Neural cell (in vitro differentiated cells): ENCODE measurements around the gene IRX3. TPM values are rescaled to one million over a fixed set of nuclear protein-coding genes. Genes with fewer than 3 reads are reported as not detected.

Experiments used
- H2AFZ ChIP-seq: fragments of 200-600, 300-800 bp; sonication (generic), shearing (Covaris generic); 2 replicates; pipeline ENCODE4 v1.6.0; 2014; ENCODE audit warnings: low read depth, mild to moderate bottlenecking, antibody characterized with exemption, low read length, moderate library complexity
- H3F3A ChIP-seq: fragments of 200-600 bp; shearing (Covaris generic); 2 replicates; pipeline ENCODE4 v1.6.1; 2016; ENCODE audit warnings: mild to moderate bottlenecking, moderate library complexity, mixed read lengths, antibody characterized with exemption, low read length; ENCODE audit not compliant: insufficient read depth, poor library complexity, severe bottlenecking
- H3K27ac ChIP-seq: fragments of 200-600, 300-800 bp; sonication (generic), shearing (Covaris generic); 2 replicates; pipeline ENCODE4 v1.5.1; 2014; ENCODE audit warnings: mild to moderate bottlenecking, low read length, moderate library complexity
- H3K27me3 ChIP-seq: fragments of 300-800, 200-600 bp; sonication (generic), shearing (Covaris generic); 2 replicates; pipeline ENCODE4 v1.6.0; 2014; ENCODE audit warnings: mild to moderate bottlenecking, low read depth, low read length, moderate library complexity; ENCODE audit not compliant: insufficient read depth
- H3K36me3 ChIP-seq: fragments of 300-800, 200-600 bp; sonication (generic), shearing (Covaris generic); 2 replicates; pipeline ENCODE4 v1.5.1; 2014; ENCODE audit warnings: mild to moderate bottlenecking, antibody characterized with exemption, low read length, moderate library complexity; ENCODE audit not compliant: insufficient read depth
- H3K4me2 ChIP-seq: fragments of 300-800, 200-600 bp; sonication (generic), shearing (Covaris generic); 2 replicates; pipeline ENCODE4 v1.6.0; 2014; ENCODE audit warnings: mild to moderate bottlenecking, low read length
- H3K4me3 ChIP-seq: fragments of 300-800, 200-600 bp; sonication (generic), shearing (Covaris generic); 2 replicates; pipeline ENCODE4 v1.5.1; 2014; ENCODE audit warnings: mild to moderate bottlenecking, low read length, moderate library complexity
- H3K79me2 ChIP-seq: fragments of 200-600 bp; shearing (Covaris generic); replicated peaks from 2 replicates; pipeline ENCODE4 v1.6.0; 2014; ENCODE audit warnings: mild to moderate bottlenecking, low read length, moderate library complexity; ENCODE audit not compliant: insufficient read depth
- H3K9ac ChIP-seq: fragments of 300-800, 200-600 bp; sonication (generic), shearing (Covaris generic); 2 replicates; pipeline ENCODE4 v1.6.1; 2016; ENCODE audit warnings: mild to moderate bottlenecking, low read length, mixed read lengths
- H3K9me2 ChIP-seq: fragments of 200-600 bp; shearing (Covaris generic); 2 replicates; pipeline ENCODE4 v1.6.1; 2016; ENCODE audit warnings: mild to moderate bottlenecking, low read length, mixed read lengths; ENCODE audit not compliant: insufficient read depth
- H3K9me3 ChIP-seq: fragments of 200-600, 300-800 bp; sonication (generic), shearing (Covaris generic); 2 replicates; pipeline ENCODE4 v1.6.1; 2016; ENCODE audit warnings: mild to moderate bottlenecking, mixed run types, low read length, moderate library complexity, mixed read lengths
- H4K20me1 ChIP-seq: fragments of 200-600 bp; shearing (Covaris generic); 2 replicates; pipeline ENCODE4 v1.6.1; 2016; ENCODE audit warnings: mild to moderate bottlenecking, mixed run types; ENCODE audit not compliant: insufficient read depth
- EP300 ChIP-seq: fragments of 450-650 bp; conservative IDR thresholded peaks from 2 replicates; pipeline ENCODE4 v1.6.1; 2014; ENCODE audit warnings: antibody characterized with exemption, mild to moderate bottlenecking, moderate library complexity; ENCODE audit not compliant: poor library complexity, severe bottlenecking
- EZH2 ChIP-seq: fragments of 200-600, 300-800 bp; shearing (Covaris generic), sonication (generic); IDR thresholded peaks from 2 replicates; pipeline ENCODE4 v1.6.1; 2014; ENCODE audit warnings: antibody characterized with exemption, low read length, borderline replicate concordance, mild to moderate bottlenecking; ENCODE audit not compliant: insufficient read depth, poor library complexity, severe bottlenecking
- MXI1 ChIP-seq: fragments of 450-650 bp; conservative IDR thresholded peaks from 2 replicates; pipeline ENCODE4 v1.6.1; 2014; ENCODE audit warnings: antibody characterized with exemption, mild to moderate bottlenecking; ENCODE audit not compliant: poor library complexity, severe bottlenecking
- POLR2AphosphoS5 ChIP-seq: IDR thresholded peaks from 2 replicates; pipeline ENCODE4 v1.6.1; 2012
- RAD21 ChIP-seq: fragments of 450-650 bp; conservative IDR thresholded peaks from 2 replicates; pipeline ENCODE4 v1.6.1; 2014; ENCODE audit warnings: antibody characterized with exemption, mild to moderate bottlenecking, moderate library complexity
- SMC3 ChIP-seq: fragments of 450-650 bp; conservative IDR thresholded peaks from 2 replicates; pipeline ENCODE4 v1.6.1; 2014; ENCODE audit warnings: antibody characterized with exemption, mild to moderate bottlenecking, moderate library complexity; ENCODE audit not compliant: poor library complexity
- TAF1 ChIP-seq: IDR thresholded peaks from 2 replicates; pipeline ENCODE4 v1.6.1; 2012; ENCODE audit warnings: low read depth
- polyA plus RNA-seq: library from polyadenylated mRNA; depleted of rRNA; stranded (reverse); fragments of >200 nt; gene quantifications from 2 replicates; pipeline ENCODE4 v1.2.3, GENCODE V29; 2014
- TF ChIP-seq, protein P1 (sequence below): IDR thresholded peaks from 2 replicates; pipeline ENCODE4 v1.6.1; 2012; ENCODE audit warnings: borderline replicate concordance
- TF ChIP-seq, protein P2 (sequence below): fragments of 450-650 bp; IDR thresholded peaks from 2 replicates; pipeline ENCODE4 v1.5.1; 2014; ENCODE audit warnings: antibody characterized with exemption, mild to moderate bottlenecking, moderate library complexity; ENCODE audit not compliant: poor library complexity, severe bottlenecking

The IRX3 gene
- polyA plus RNA-seq, 1 donor from 2014 or later = not detected

DNA sequence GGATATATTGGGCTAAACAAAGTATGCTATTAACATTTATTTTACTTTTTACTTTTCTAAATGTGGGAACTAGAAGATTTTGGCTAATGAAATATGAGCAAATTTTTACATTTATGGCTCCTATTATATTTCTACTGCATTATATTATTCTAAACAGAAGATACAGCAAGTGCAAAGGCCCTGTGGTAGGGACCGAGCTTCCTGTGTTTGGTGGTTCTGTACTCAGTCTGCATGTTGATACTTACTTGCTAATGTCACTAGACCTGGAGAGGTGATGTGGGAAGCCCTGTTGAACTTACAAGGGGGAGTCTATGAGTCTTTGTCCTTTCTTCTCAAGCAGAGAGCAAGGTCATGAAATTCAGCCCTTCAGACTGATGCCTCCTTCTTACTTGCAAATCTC lies 10.0 kb upstream of the IRX3 start:
- Histone ChIP-seq H2AFZ (no peak overlapping the region), H3K79me2 (no peaks in the 10 kb centered on the region), H3K27me3 (peaks cover 43% of the 10 kb centered on the region)

DNA sequence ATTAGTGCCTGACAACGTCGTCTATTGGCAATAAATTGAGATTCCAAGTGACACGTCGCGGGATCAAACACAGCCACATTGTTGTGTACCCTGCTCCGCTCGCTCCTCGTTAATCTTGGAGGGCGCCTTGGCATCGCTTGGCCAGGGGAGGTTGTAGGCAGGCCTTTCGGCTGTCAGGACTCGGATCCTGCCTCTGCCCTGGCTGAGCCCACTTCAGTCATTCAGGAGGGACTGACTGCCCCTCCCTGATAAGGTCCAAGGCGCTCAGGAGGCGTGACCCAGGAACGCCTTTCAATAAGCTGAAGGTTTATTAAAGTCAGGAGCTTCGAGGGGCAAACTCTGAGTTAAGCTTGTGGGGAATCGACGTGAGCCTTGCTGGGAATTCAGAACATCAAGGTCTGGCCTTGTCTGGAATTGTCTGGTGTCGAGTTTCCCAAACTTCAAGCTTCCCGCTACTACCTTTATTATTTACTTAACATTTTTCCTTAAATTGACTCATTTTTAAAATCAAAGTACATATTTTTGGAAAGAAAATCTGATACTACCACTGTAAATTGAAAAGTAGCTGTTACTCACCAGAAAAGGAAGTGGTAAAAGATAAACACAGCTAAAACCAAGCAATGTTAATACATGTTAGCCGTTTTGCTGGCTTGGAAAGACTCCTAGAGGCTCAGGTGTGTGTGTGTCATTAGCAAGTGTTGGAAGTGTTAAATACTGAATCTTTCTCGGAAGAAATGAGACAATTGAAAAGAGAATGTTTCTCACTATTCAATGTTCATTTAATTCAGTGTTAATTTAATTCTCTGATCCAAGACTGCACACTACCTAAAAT lies 5.3 kb upstream of the IRX3 start:
- no peak overlapping the region for H3K27ac ChIP-seq
- no peaks in the 10 kb centered on the region for H3K9me3 ChIP-seq
- no peak overlapping the region for H3K4me3 ChIP-seq
- no peak overlapping the region for H3K4me2 ChIP-seq
- TF ChIP-seq, protein P1, sequence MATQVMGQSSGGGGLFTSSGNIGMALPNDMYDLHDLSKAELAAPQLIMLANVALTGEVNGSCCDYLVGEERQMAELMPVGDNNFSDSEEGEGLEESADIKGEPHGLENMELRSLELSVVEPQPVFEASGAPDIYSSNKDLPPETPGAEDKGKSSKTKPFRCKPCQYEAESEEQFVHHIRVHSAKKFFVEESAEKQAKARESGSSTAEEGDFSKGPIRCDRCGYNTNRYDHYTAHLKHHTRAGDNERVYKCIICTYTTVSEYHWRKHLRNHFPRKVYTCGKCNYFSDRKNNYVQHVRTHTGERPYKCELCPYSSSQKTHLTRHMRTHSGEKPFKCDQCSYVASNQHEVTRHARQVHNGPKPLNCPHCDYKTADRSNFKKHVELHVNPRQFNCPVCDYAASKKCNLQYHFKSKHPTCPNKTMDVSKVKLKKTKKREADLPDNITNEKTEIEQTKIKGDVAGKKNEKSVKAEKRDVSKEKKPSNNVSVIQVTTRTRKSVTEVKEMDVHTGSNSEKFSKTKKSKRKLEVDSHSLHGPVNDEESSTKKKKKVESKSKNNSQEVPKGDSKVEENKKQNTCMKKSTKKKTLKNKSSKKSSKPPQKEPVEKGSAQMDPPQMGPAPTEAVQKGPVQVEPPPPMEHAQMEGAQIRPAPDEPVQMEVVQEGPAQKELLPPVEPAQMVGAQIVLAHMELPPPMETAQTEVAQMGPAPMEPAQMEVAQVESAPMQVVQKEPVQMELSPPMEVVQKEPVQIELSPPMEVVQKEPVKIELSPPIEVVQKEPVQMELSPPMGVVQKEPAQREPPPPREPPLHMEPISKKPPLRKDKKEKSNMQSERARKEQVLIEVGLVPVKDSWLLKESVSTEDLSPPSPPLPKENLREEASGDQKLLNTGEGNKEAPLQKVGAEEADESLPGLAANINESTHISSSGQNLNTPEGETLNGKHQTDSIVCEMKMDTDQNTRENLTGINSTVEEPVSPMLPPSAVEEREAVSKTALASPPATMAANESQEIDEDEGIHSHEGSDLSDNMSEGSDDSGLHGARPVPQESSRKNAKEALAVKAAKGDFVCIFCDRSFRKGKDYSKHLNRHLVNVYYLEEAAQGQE = no peak
- TF ChIP-seq TAF1 (no peak), EZH2 (no peak), SMC3 (no peak), RAD21 (no peak), POLR2AphosphoS5 (no peak), MXI1 (no peak), EP300 (no peak)
- TF ChIP-seq, protein P2, sequence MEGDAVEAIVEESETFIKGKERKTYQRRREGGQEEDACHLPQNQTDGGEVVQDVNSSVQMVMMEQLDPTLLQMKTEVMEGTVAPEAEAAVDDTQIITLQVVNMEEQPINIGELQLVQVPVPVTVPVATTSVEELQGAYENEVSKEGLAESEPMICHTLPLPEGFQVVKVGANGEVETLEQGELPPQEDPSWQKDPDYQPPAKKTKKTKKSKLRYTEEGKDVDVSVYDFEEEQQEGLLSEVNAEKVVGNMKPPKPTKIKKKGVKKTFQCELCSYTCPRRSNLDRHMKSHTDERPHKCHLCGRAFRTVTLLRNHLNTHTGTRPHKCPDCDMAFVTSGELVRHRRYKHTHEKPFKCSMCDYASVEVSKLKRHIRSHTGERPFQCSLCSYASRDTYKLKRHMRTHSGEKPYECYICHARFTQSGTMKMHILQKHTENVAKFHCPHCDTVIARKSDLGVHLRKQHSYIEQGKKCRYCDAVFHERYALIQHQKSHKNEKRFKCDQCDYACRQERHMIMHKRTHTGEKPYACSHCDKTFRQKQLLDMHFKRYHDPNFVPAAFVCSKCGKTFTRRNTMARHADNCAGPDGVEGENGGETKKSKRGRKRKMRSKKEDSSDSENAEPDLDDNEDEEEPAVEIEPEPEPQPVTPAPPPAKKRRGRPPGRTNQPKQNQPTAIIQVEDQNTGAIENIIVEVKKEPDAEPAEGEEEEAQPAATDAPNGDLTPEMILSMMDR = no peak
- no peaks in the 10 kb centered on the region for H4K20me1 ChIP-seq
- H3K9ac ChIP-seq = no peak overlapping the region
- H2AFZ ChIP-seq = no peak overlapping the region
- no peaks in the 10 kb centered on the region for H3F3A ChIP-seq
- H3K79me2 ChIP-seq = no peaks in the 10 kb centered on the region
- H3K9me2 ChIP-seq = no peaks in the 10 kb centered on the region
- peaks cover 82% of the 10 kb centered on the region for H3K27me3 ChIP-seq
- no peaks in the 10 kb centered on the region for H3K36me3 ChIP-seq

More for the DNA sequence above, 10.0 kb upstream of the IRX3 start:
- TF ChIP-seq TAF1 = no peak
- no peak for TF ChIP-seq POLR2AphosphoS5
- no peak for TF ChIP-seq EP300
- no peak for TF ChIP-seq RAD21
- TF ChIP-seq, protein P1 = no peak
- TF ChIP-seq, protein P2 = no peak
- no peak for TF ChIP-seq MXI1
- TF ChIP-seq EZH2 = no peak
- no peak for TF ChIP-seq SMC3
- Histone ChIP-seq H3K4me3 (no peak overlapping the region), H3K4me2 (no peak overlapping the region), H3K36me3 (no peaks in the 10 kb centered on the region), H3K27ac (no peak overlapping the region), H4K20me1 (no peaks in the 10 kb centered on the region), H3K9me2 (no peaks in the 10 kb centered on the region), H3K9me3 (peaks cover 6% of the 10 kb centered on the region), H3F3A (no peaks in the 10 kb centered on the region), H3K9ac (no peak overlapping the region)
